NCI-H2227 (cell line): ENCODE measurements around the gene CCSER1.
"Not testable (repeated sequence)": the region's sequence is repeated elsewhere in the genome, so short reads cannot be mapped to it uniquely, and the experiment has no call there.

Source experiments
- DNase-seq: peaks from one replicate; lab custom pipeline; 2025; ENCODE audit not compliant: unreplicated experiment; lab: John Stamatoyannopoulos, UW

The CCSER1 gene

GRCh38 chr4:90798948-90799347, 671.8 kb downstream of the CCSER1 start:
- no peak for DNase-seq

- DNase-seq: no peak
Measured at GRCh38 chr4:90799895-90800294, 672.7 kb downstream of the CCSER1 start.

GRCh38 chr4:90815569-90815968, 688.4 kb downstream of the CCSER1 start:
- no peak for DNase-seq

- no peak for DNase-seq
Measured at GRCh38 chr4:90816754-90817153, 689.6 kb downstream of the CCSER1 start.

- no peak for DNase-seq
Measured at GRCh38 chr4:90824266-90825150, 697.3 kb downstream of the CCSER1 start.

- no peak for DNase-seq
Measured at GRCh38 chr4:90825849-90826248, 698.7 kb downstream of the CCSER1 start.

GRCh38 chr4:90833706-90834105, 706.5 kb downstream of the CCSER1 start:
- DNase-seq: no peak

- no peak for DNase-seq
Measured at GRCh38 chr4:90837241-90837640, 710.0 kb downstream of the CCSER1 start.

GRCh38 chr4:90838859-90839258, 711.7 kb downstream of the CCSER1 start:
- DNase-seq: not testable (repeated sequence)

- DNase-seq: no peak
Measured at GRCh38 chr4:90840291-90840690, 713.1 kb downstream of the CCSER1 start.

- DNase-seq: no peak
Measured at GRCh38 chr4:90840828-90841227, 713.6 kb downstream of the CCSER1 start.

GRCh38 chr4:90841676-90842075, 714.5 kb downstream of the CCSER1 start:
- DNase-seq: no peak

- DNase-seq: no peak
Measured at GRCh38 chr4:90842960-90843359, 715.8 kb downstream of the CCSER1 start.

GRCh38 chr4:90844241-90844640, 717.0 kb downstream of the CCSER1 start:
- DNase-seq: no peak

GRCh38 chr4:90845777-90846176, 718.6 kb downstream of the CCSER1 start:
- no peak for DNase-seq

- DNase-seq: no peak
Measured at GRCh38 chr4:90852237-90852636, 725.0 kb downstream of the CCSER1 start.

- no peak for DNase-seq
Measured at GRCh38 chr4:90855111-90855510, 727.9 kb downstream of the CCSER1 start.

- no peak for DNase-seq
Measured at GRCh38 chr4:90857081-90857820, 730.1 kb downstream of the CCSER1 start.

- DNase-seq: no peak
Measured at GRCh38 chr4:90875791-90876190, 748.6 kb downstream of the CCSER1 start.

- no peak for DNase-seq
Measured at GRCh38 chr4:90876296-90876695, 749.1 kb downstream of the CCSER1 start.

GRCh38 chr4:90883519-90883918, 756.3 kb downstream of the CCSER1 start:
- DNase-seq: no peak

GRCh38 chr4:90888571-90888970, 761.4 kb downstream of the CCSER1 start:
- no peak for DNase-seq
